HepG2 (cell line): ENCODE results near the gene RHBDL1. TPM values are rescaled to one million over a fixed set of nuclear protein-coding genes. Genes with fewer than 3 reads are reported as not detected.

Experiments used
- BCL6 ChIP-seq: IDR thresholded peaks from 2 replicates; pipeline ENCODE4 v1.6.1; 2016; ENCODE audit warnings: missing genetic modification reagents, missing compliant biosample characterization
- ELF4 ChIP-seq: sonication (generic); formaldehyde crosslinking; IDR thresholded peaks from 2 replicates; pipeline ENCODE4 v1.5.0; 2020; ENCODE audit warnings: missing genetic modification reagents, mild to moderate bottlenecking, moderate library complexity, borderline replicate concordance
- HHEX ChIP-seq: IDR thresholded peaks from 2 replicates; pipeline ENCODE4 v1.6.1; 2016; ENCODE audit warnings: control low read depth
- HNRNPLL ChIP-seq: fragments of 200-400 bp; formaldehyde crosslinking; IDR thresholded peaks from 2 replicates; pipeline ENCODE4 v1.6.1; 2017; ENCODE audit warnings: mild to moderate bottlenecking, low read depth, low read length; ENCODE audit not compliant: poor library complexity, severe bottlenecking
- KDM5B ChIP-seq: sonication (generic); formaldehyde crosslinking; IDR thresholded peaks from 2 replicates; pipeline ENCODE4 v1.4.0; 2020; ENCODE audit warnings: missing genetic modification reagents, mild to moderate bottlenecking, borderline replicate concordance
- MTF2 ChIP-seq: sonication (generic); formaldehyde crosslinking; IDR thresholded peaks from 2 replicates; pipeline ENCODE4 v1.5.0; 2020; ENCODE audit warnings: missing genetic modification reagents, borderline replicate concordance
- POLR2AphosphoS5 ChIP-seq: IDR thresholded peaks from 2 replicates; pipeline ENCODE4 v1.6.1; 2012; ENCODE audit warnings: low read depth, low read length
- PTBP1 ChIP-seq: fragments of 200-400 bp; formaldehyde crosslinking; IDR thresholded peaks from 2 replicates; pipeline ENCODE4 v1.6.1; 2018; ENCODE audit warnings: low read length, low read depth; ENCODE audit not compliant: poor library complexity, severe bottlenecking
- RAD21 ChIP-seq: fragments of 450-650 bp; formaldehyde crosslinking; IDR thresholded peaks from 2 replicates; pipeline ENCODE4 v1.5.0; 2020; ENCODE audit warnings: mild to moderate bottlenecking
- TAF1 ChIP-seq: sonication (generic); formaldehyde crosslinking; IDR thresholded peaks from 2 replicates; pipeline ENCODE4 v1.4.0; 2020; ENCODE audit warnings: missing genetic modification reagents
- TBX2 ChIP-seq: sonication (generic); formaldehyde crosslinking; IDR thresholded peaks from 2 replicates; pipeline ENCODE4 v1.5.0; 2020; ENCODE audit warnings: missing genetic modification reagents, mild to moderate bottlenecking, borderline replicate concordance
- XBP1 ChIP-seq: sonication (generic); formaldehyde crosslinking; IDR thresholded peaks from 2 replicates; pipeline ENCODE4 v1.5.0; 2020; ENCODE audit warnings: missing genetic modification reagents
- ZC3H4 ChIP-seq: sonication (generic); formaldehyde crosslinking; IDR thresholded peaks from 2 replicates; pipeline ENCODE4 v1.4.0; 2020; ENCODE audit warnings: missing genetic modification reagents, borderline replicate concordance
- ZMYM3 ChIP-seq: sonication (generic); formaldehyde crosslinking; IDR thresholded peaks from 2 replicates; pipeline ENCODE4 v1.5.1; 2020; ENCODE audit warnings: mild to moderate bottlenecking, missing genetic modification reagents
- ZNF446 ChIP-seq: sonication (generic); formaldehyde crosslinking; IDR thresholded peaks from 2 replicates; pipeline ENCODE4 v1.5.0; 2020; ENCODE audit warnings: mild to moderate bottlenecking, missing genetic modification reagents
- ZNF567 ChIP-seq: sonication (generic); formaldehyde crosslinking; IDR thresholded peaks from 2 replicates; pipeline ENCODE4 v1.8.1; 2023; ENCODE audit warnings: mild to moderate bottlenecking, missing genetic modification reagents, borderline replicate concordance
- ZNF709 ChIP-seq: sonication (generic); formaldehyde crosslinking; IDR thresholded peaks from 2 replicates; pipeline ENCODE4 v1.5.0; 2020; ENCODE audit warnings: mild to moderate bottlenecking, missing genetic modification reagents
- ZNF878 ChIP-seq: sonication (generic); formaldehyde crosslinking; IDR thresholded peaks from 2 replicates; pipeline ENCODE4 v1.8.1; 2023; ENCODE audit warnings: mild to moderate bottlenecking, missing genetic modification reagents, moderate library complexity
- polyA plus RNA-seq, 8 experiments: library from polyadenylated mRNA; depleted of rRNA in 3 of 8; stranded (reverse) in 7 of 8; unstranded in 1 of 8; fragments of >200 nt; fragmentation: Illumina TruSeq in 4 of 8; extraction: Trizol in 4 of 8; gene quantifications; 2 replicates each; pipeline versions ENCODE4 v1.2.1 to v1.2.3, GENCODE V29; 2011 to 2016; ENCODE audit warnings: low read depth in 4 of 8, missing spikeins in 1 of 8, mixed read lengths in 1 of 8; ENCODE audit not compliant: insufficient read depth in 1 of 8
- total RNA-seq, 5 experiments: library from RNA; depleted of rRNA; stranded (reverse); fragments of >200 nt; fragmentation: Illumina TruSeq; extraction: Trizol; gene quantifications; 2 replicates each; pipeline ENCODE4 v1.2.3, GENCODE V29; 2016; ENCODE audit warnings: low read depth in 1 of 5
- TF ChIP-seq, protein P1 (sequence below): sonication (generic); formaldehyde crosslinking; IDR thresholded peaks from 2 replicates; pipeline ENCODE4 v1.8.0; 2023; ENCODE audit warnings: mild to moderate bottlenecking, missing genetic modification reagents
- TF ChIP-seq, protein P2 (sequence below): IDR thresholded peaks from 2 replicates; pipeline ENCODE4 v1.6.1; 2016; ENCODE audit warnings: low read depth, borderline replicate concordance
- TF ChIP-seq, protein P3 (sequence below): sonication (generic); formaldehyde crosslinking; IDR thresholded peaks from 2 replicates; pipeline ENCODE4 v1.4.0; 2020; ENCODE audit warnings: missing genetic modification reagents, borderline replicate concordance

RHBDL1 gene
- total and polyA plus RNA-seq, 2 of the 13 experiments (the other 11 are each of a cell fraction or from before 2014, with no cell fraction given) = 1.8 to 3.8 TPM

DNA sequence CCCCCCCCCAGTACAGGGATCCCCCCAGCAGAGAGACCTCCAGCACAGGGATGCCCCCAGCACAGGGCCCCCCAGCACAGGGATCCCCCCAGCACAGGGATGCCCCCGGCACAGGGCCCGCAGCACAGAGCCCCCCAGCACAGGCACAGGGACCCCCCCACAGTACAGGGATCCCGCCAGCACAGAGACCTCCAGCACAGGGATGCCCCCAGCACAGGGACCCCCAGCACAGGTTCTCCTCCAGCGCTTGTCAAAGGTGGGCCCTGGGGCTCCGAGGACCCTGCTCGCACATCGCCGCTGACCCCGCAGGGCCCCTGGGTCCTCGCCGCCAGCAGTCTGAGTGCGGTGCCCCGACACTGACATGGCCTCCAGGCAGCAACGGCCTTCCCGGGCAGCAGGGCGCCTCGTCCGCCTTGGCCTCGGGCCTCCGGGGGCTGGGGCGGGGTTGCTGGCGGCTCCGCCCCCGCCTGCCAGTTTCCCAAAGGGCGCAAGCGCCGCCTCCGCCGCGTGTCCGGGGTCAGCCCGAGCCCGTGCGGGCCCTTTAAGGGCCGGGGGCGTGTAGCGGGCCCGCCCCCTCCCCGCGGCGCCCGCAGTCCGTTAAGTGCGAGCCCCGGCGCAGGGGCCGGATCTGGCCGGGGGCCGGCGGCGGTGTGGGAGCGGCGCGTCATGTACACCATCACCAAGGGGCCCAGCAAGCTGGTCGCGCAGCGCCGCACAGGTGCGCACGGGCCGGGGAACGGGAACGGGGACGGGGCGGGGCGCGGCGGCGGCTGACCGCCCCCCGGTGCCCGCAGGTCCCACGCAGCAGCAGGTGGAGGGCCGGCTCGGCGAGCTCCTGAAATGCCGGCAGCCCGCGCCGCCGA is 33.9 kb upstream of the RHBDL1 start, which contains the start of gene MCRIP2 (continued):
- TF ChIP-seq ZC3H4 (CRISPR knock-in tag) (no peak), TAF1 (CRISPR knock-in tag) (peak; percentile 67), MTF2 (peak; percentile 11; the same call in 1 of the 2 replicates), ZNF446 (CRISPR knock-in tag) (no peak), ZNF709 (CRISPR knock-in tag) (peak; percentile 72; the same call in 1 of the 2 replicates), ZNF878 (CRISPR knock-in tag) (0 out of 2 replicates have a peak, but pooled peaks have one; percentile 65), BCL6 (CRISPR knock-in tag) (0 out of 2 replicates have a peak, but pooled peaks have one; percentile 15), KDM5B (peak; percentile 59; the same call in 1 of the 2 replicates), ZNF567 (CRISPR knock-in tag) (0 out of 2 replicates have a peak, but pooled peaks have one; percentile 29), POLR2AphosphoS5 (peak; percentile 80), ZMYM3 (CRISPR knock-in tag) (peak; percentile 55; the same call in 1 of the 2 replicates), PTBP1 (no peak), XBP1 (no peak), HNRNPLL (peak; percentile 84), RAD21 (CRISPR knock-in tag) (peak; percentile 52; the same call in 1 of the 2 replicates), TBX2 (CRISPR knock-in tag) (no peak), ELF4 (CRISPR knock-in tag) (no peak), HHEX (CRISPR knock-in tag) (no peak)
- TF ChIP-seq, protein P1, sequence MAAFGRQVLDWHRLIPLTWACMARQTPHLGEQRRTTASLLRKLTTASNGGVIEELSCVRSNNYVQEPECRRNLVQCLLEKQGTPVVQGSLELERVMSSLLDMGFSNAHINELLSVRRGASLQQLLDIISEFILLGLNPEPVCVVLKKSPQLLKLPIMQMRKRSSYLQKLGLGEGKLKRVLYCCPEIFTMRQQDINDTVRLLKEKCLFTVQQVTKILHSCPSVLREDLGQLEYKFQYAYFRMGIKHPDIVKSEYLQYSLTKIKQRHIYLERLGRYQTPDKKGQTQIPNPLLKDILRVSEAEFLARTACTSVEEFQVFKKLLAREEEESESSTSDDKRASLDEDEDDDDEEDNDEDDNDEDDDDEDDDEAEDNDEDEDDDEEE (CRISPR knock-in tag) = no peak
- TF ChIP-seq, protein P2, sequence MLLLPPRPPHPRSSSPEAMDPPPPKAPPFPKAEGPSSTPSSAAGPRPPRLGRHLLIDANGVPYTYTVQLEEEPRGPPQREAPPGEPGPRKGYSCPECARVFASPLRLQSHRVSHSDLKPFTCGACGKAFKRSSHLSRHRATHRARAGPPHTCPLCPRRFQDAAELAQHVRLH = peak; percentile 29; the same call in 1 of the 2 replicates
- TF ChIP-seq, protein P3, sequence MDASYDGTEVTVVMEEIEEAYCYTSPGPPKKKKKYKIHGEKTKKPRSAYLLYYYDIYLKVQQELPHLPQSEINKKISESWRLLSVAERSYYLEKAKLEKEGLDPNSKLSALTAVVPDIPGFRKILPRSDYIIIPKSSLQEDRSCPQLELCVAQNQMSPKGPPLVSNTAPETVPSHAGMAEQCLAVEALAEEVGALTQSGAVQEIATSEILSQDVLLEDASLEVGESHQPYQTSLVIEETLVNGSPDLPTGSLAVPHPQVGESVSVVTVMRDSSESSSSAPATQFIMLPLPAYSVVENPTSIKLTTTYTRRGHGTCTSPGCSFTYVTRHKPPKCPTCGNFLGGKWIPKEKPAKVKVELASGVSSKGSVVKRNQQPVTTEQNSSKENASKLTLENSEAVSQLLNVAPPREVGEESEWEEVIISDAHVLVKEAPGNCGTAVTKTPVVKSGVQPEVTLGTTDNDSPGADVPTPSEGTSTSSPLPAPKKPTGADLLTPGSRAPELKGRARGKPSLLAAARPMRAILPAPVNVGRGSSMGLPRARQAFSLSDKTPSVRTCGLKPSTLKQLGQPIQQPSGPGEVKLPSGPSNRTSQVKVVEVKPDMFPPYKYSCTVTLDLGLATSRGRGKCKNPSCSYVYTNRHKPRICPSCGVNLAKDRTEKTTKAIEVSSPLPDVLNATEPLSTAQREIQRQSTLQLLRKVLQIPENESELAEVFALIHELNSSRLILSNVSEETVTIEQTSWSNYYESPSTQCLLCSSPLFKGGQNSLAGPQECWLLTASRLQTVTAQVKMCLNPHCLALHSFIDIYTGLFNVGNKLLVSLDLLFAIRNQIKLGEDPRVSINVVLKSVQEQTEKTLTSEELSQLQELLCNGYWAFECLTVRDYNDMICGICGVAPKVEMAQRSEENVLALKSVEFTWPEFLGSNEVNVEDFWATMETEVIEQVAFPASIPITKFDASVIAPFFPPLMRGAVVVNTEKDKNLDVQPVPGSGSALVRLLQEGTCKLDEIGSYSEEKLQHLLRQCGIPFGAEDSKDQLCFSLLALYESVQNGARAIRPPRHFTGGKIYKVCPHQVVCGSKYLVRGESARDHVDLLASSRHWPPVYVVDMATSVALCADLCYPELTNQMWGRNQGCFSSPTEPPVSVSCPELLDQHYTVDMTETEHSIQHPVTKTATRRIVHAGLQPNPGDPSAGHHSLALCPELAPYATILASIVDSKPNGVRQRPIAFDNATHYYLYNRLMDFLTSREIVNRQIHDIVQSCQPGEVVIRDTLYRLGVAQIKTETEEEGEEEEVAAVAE (CRISPR knock-in tag) = peak; percentile 60; the same call in 1 of the 2 replicates
